Vagina (tissue), 2 donors: ENCODE results near the gene NME3.

Experiments
- POLR2AphosphoS5 ChIP-seq, 2 donors: sonication (generic); formaldehyde crosslinking; IDR thresholded peaks; one replicate each; pipeline ENCODE4 v1.9.0; 2017; ENCODE audit warnings: antibody characterized with exemption in 2 of 2, mild to moderate bottlenecking in 2 of 2, low read depth in 1 of 2; ENCODE audit not compliant: insufficient read depth in 1 of 2
- TF ChIP-seq, protein P1 (sequence below), 3 experiments: fragments of 450-650 bp in 2 of 3; fragments of 200-600 bp in 1 of 3; sonication (generic) in 1 of 3; IDR thresholded peaks; one replicate each; pipeline ENCODE4 v1.5.1; 2017 to 2019; ENCODE audit warnings: antibody characterized with exemption in 3 of 3, mild to moderate bottlenecking in 2 of 3, moderate library complexity in 2 of 3

GRCh38 chr16:1775006-1775845 is 3.9 kb upstream of the NME3 start:
- TF ChIP-seq, protein P1, sequence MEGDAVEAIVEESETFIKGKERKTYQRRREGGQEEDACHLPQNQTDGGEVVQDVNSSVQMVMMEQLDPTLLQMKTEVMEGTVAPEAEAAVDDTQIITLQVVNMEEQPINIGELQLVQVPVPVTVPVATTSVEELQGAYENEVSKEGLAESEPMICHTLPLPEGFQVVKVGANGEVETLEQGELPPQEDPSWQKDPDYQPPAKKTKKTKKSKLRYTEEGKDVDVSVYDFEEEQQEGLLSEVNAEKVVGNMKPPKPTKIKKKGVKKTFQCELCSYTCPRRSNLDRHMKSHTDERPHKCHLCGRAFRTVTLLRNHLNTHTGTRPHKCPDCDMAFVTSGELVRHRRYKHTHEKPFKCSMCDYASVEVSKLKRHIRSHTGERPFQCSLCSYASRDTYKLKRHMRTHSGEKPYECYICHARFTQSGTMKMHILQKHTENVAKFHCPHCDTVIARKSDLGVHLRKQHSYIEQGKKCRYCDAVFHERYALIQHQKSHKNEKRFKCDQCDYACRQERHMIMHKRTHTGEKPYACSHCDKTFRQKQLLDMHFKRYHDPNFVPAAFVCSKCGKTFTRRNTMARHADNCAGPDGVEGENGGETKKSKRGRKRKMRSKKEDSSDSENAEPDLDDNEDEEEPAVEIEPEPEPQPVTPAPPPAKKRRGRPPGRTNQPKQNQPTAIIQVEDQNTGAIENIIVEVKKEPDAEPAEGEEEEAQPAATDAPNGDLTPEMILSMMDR (IDR thresholded peaks at IDR 0.05), result no peak
- TF ChIP-seq POLR2AphosphoS5 (IDR thresholded peaks at IDR 0.05; ENCODE audit: insufficient read depth in 1 of 2, low read depth in 1 of 2), result no peak
